ENCODE measurements around the gene ELL. TPM values are rescaled to one million over a fixed set of nuclear protein-coding genes. Genes with fewer than 3 reads are reported as not detected.

ELL gene
- total RNA-seq, 4 donors from 2014 or later = 21.8 to 30.8 (median 27.3) TPM

- no peak for TF ChIP-seq POLR2A (IDR thresholded peaks at IDR 0.05)
- TF ChIP-seq, protein P1, sequence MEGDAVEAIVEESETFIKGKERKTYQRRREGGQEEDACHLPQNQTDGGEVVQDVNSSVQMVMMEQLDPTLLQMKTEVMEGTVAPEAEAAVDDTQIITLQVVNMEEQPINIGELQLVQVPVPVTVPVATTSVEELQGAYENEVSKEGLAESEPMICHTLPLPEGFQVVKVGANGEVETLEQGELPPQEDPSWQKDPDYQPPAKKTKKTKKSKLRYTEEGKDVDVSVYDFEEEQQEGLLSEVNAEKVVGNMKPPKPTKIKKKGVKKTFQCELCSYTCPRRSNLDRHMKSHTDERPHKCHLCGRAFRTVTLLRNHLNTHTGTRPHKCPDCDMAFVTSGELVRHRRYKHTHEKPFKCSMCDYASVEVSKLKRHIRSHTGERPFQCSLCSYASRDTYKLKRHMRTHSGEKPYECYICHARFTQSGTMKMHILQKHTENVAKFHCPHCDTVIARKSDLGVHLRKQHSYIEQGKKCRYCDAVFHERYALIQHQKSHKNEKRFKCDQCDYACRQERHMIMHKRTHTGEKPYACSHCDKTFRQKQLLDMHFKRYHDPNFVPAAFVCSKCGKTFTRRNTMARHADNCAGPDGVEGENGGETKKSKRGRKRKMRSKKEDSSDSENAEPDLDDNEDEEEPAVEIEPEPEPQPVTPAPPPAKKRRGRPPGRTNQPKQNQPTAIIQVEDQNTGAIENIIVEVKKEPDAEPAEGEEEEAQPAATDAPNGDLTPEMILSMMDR (IDR thresholded peaks at IDR 0.05 in 4 of 5, conservative IDR thresholded peaks at IDR 0.05 in 1 of 5) = no peak
- Histone ChIP-seq H3K4me3 (no peak overlapping the region), H3K9me3 (no peaks in the 10 kb centered on the region), H3K27ac (peak overlapping the region; percentile 52 to 79 (median 72)), H3K36me3 (no peaks in the 10 kb centered on the region), H3K27me3 (no peaks in the 10 kb centered on the region), H3K4me1 (peaks cover 16 to 55% of the 10 kb centered on the region in 2 donors)
- in situ Hi-C loops (cut with MboI; ENCODE audit: low sequenced_read_pairs in 4 of 4) (loop anchor here in 2 of 4 donors (25.0 kb wide), 1 partner anchor 163 kb away; the partner anchor contains the start of gene IQCN (in 2 of the 2)), intact Hi-C loops (cut with DNase I; ENCODE audit: low total_unique reads) (no loop called here)
- no peak for DNase-seq
- ATAC-seq = no peak
Observed at GRCh38 chr19:18424890-18425514, 96.9 kb downstream of the ELL start.

GRCh38 chr19:18424122-18424889, 97.6 kb downstream of the ELL start:
- no peak for TF ChIP-seq POLR2A (IDR thresholded peaks at IDR 0.05)
- TF ChIP-seq, protein P1 (IDR thresholded peaks at IDR 0.05 in 4 of 5, conservative IDR thresholded peaks at IDR 0.05 in 1 of 5) = no peak
- intact Hi-C loops (cut with DNase I; ENCODE audit: low total_unique reads) (no loop called here), in situ Hi-C loops (cut with MboI; ENCODE audit: low sequenced_read_pairs in 4 of 4) (loop anchor here in 2 of 4 donors (25.0 kb wide), 1 partner anchor 162 kb away; the partner anchor contains the start of gene IQCN (in 2 of the 2))
- no peak for DNase-seq
- Histone ChIP-seq H3K27me3 (no peaks in the 10 kb centered on the region), H3K4me3 (no peak overlapping the region), H3K4me1 (peaks cover 16 to 53% of the 10 kb centered on the region in 2 donors), H3K36me3 (no peaks in the 10 kb centered on the region), H3K9me3 (no peaks in the 10 kb centered on the region), H3K27ac (peak overlapping the region in 2 of 4 donors; percentile 24 to 38)
- ATAC-seq = no peak

- Histone ChIP-seq H3K4me1 (peaks cover 22 to 54% of the 10 kb centered on the region in 2 donors), H3K27me3 (peaks cover under 1 to 3% (median under 1%) of the 10 kb centered on the region in 3 donors), H3K4me3 (no peak overlapping the region), H3K9me3 (no peaks in the 10 kb centered on the region), H3K36me3 (no peaks in the 10 kb centered on the region), H3K27ac (peak overlapping the region in 3 of 4 donors; percentile 24 to 38 (median 33))
- DNase-seq (no peak), ATAC-seq (no peak)
- TF ChIP-seq, protein P1 (IDR thresholded peaks at IDR 0.05 in 4 of 5, conservative IDR thresholded peaks at IDR 0.05 in 1 of 5) = no peak
- no peak for TF ChIP-seq POLR2A (IDR thresholded peaks at IDR 0.05)
- in situ Hi-C loops (cut with MboI; ENCODE audit: low sequenced_read_pairs in 4 of 4) (loop anchor here in 2 of 4 donors (25.0 kb wide), 1 partner anchor 161 kb away; the partner anchor contains the start of gene IQCN (in 2 of the 2)), intact Hi-C loops (cut with DNase I; ENCODE audit: low total_unique reads) (no loop called here)
Observed at GRCh38 chr19:18423258-18424020, 98.4 kb downstream of the ELL start.

DNA sequence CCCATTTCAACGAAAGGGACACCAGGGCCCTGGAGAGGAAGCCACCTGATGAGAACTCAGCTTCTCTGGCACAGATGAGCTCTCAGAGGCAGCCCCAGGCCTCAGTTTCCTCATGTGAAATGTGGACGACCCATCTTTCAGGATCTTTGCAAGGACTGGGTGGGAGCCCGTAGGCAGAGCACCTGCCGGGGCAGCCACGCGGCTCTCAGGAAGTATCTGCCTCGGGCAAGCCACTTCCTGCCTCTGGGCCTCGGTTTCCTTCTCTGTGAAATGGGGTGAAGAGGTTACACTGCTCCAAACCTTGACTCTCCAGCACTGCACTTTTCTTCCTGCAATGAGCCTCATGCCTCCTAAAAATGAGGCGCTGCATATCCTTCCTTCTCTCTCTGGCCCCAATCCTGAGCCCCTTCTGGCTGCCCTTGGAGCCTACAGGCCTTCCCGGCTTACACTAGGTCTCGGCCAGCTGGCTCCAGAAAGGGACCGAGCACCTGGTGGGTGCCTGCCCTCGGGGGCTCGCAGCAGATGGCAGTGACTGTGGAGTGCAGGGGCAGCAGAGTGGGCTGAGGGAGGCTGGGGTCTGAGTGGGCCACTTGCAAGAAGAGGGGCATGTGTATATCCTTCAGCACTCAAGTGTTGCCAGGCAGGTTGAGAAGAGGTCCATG, 99.2 kb downstream of the ELL start:
- TF ChIP-seq, protein P1 (IDR thresholded peaks at IDR 0.05 in 4 of 5, conservative IDR thresholded peaks at IDR 0.05 in 1 of 5) = no peak
- no peak for TF ChIP-seq POLR2A (IDR thresholded peaks at IDR 0.05)
- H3K4me3 ChIP-seq = no peak overlapping the region
- H3K36me3 ChIP-seq = no peaks in the 10 kb centered on the region
- ATAC-seq (no peak), DNase-seq (no peak)
- peaks cover 28 to 62% of the 10 kb centered on the region in 2 donors for H3K4me1 ChIP-seq
- no peak overlapping the region for H3K27ac ChIP-seq
- in situ Hi-C loops (cut with MboI; ENCODE audit: low sequenced_read_pairs in 4 of 4) (loop anchor here in 2 of 4 donors (25.0 kb wide), 1 partner anchor 160 kb away; the partner anchor contains the start of gene IQCN (in 2 of the 2)), intact Hi-C loops (cut with DNase I; ENCODE audit: low total_unique reads) (no loop called here)
- peaks cover 8 to 11% (median 9%) of the 10 kb centered on the region in 3 donors for H3K27me3 ChIP-seq
- H3K9me3 ChIP-seq = no peaks in the 10 kb centered on the region
